Frontal cortex (tissue), 4 donors: ENCODE measurements around the gene GPX2. TPM values are rescaled to one million over a fixed set of nuclear protein-coding genes. Genes with fewer than 3 reads are reported as not detected.

Experiments
- DNase-seq, 2 donors: peaks; one replicate each; pipeline ENCODE4 v3.0.0; 2012; ENCODE audit warnings: low spot score in 2 of 2
- FAIRE-seq: peaks from 2 replicates; lab custom pipeline; 2012; peaks lifted over from hg19 to GRCh38; lab: Jason Lieb, UNC
- total RNA-seq: library from RNA; depleted of rRNA; stranded (reverse); fragments of >200 nt; gene quantifications from one replicate; pipeline ENCODE4 v1.2.3, GENCODE V29; 2014
- donor health status: control.
- donor health status: control.
- donor health status: control.

GPX2 gene
- total RNA-seq, 1 donor from 2014 or later, result not detected

DNA sequence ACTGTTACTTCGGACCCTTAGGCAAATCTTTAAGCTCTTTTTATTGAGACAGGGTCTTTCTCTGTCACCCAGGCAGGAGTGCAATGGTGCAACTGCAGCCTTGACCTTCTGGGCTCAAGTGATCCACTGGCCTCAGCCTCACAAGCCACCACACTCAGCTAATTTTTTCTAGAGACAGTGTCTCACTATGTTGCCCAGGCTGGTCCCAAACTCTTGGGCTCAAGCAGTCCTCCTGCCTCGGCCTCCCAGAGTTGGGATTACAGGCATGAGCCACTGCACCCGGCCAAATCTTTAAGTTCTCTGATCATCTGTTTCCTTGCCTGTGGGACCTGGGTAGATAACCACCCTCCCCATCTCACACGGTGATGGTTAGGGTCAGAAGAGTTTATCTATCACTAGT lies 2.3 kb upstream of the GPX2 start:
- FAIRE-seq, result no peak

GRCh38 chr14:64944041-64944440 lies 1.5 kb upstream of the GPX2 start:
- DNase-seq (no peak), FAIRE-seq (no peak)

More for the DNA sequence above, 2.3 kb upstream of the GPX2 start:
- DNase-seq, result no peak

DNA sequence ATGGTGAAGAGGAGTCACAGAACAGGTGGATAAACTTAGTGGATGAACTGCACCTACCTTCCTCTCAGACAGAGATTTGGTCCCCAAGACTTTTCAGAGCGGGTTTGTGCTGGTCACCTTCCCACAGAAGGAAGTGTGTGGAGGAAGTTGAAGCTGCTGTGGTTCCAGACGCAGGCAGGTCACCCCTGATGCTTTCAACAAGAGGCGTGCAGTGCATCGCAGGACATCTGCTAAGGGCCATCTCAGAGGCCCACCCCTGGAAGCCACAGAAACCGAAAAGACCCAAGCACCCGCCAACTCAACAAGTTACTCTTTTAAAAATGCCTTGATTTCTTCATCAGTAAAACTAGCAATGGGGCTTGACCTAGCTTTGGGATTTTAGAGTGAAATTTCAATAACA lies 1.0 kb upstream of the GPX2 start:
- FAIRE-seq (no peak), DNase-seq (no peak)

DNA sequence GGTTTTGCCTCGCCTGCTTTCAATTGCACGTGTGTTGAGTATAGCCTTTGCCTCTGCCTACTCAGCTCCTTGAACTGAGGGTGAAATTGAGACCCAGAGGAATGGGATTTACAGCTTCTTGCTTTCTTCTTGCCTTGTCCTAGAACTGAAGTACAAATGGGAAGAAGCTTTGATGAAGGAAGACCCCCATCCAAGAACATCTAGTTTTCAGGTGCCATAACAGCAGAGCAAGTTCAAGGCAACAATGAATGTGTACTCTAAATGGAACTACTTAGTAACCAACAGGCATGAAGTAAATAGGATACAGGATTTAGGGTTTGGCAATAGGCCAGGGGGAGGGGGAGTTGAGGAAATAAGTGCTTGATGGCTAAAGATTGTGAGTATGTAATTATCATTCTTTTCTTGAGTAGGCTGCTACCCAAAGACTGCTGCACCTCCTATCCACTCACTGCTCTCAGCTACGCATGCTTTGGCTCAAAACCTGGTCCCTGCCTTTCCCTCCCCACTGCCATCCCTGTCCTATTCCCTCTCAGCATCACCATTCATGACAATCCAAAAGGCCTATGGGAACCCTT lies 2.1 kb downstream of the GPX2 start:
- DNase-seq (no peak), FAIRE-seq (no peak)

DNA sequence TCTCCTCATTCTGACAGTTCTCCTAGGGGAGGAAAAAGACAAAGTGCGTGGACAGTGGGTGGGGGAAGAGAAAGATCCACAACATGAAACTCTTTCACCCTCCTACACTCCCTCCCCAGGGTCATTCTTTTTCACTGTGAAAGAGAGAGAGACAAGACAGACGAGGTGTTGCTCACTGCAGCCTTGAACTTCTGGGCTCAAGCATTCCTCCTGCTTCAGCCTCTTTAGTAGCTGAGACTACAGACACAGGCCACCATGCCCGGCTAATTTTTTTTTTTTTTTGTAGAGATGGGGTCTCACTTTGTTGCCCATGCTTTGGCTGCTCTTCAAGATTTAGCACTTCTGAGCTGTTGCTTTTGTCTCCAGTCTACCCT lies 2.7 kb downstream of the GPX2 start:
- DNase-seq (no peak), FAIRE-seq (no peak)

- no peak for FAIRE-seq
- DNase-seq, result no peak
Observed at GRCh38 chr14:64938972-64939816, 3.4 kb downstream of the GPX2 start.

- FAIRE-seq, result no peak
Observed at GRCh38 chr14:64937821-64938193, 4.7 kb downstream of the GPX2 start.

GRCh38 chr14:64937171-64937820 lies 5.2 kb downstream of the GPX2 start:
- FAIRE-seq, result no peak

More at GRCh38 chr14:64937821-64938193, 4.7 kb downstream of the GPX2 start:
- DNase-seq, result no peak

GRCh38 chr14:64935508-64935907 lies 7.0 kb downstream of the GPX2 start:
- no peak for FAIRE-seq

More at GRCh38 chr14:64937171-64937820, 5.2 kb downstream of the GPX2 start:
- DNase-seq, result no peak

GRCh38 chr14:64934338-64934929 lies 8.1 kb downstream of the GPX2 start:
- DNase-seq, result no peak
- no peak for FAIRE-seq

More at GRCh38 chr14:64935508-64935907, 7.0 kb downstream of the GPX2 start:
- no peak for DNase-seq

GRCh38 chr14:64932231-64932630 lies 10.3 kb downstream of the GPX2 start:
- no peak for DNase-seq
- FAIRE-seq, result no peak

DNA sequence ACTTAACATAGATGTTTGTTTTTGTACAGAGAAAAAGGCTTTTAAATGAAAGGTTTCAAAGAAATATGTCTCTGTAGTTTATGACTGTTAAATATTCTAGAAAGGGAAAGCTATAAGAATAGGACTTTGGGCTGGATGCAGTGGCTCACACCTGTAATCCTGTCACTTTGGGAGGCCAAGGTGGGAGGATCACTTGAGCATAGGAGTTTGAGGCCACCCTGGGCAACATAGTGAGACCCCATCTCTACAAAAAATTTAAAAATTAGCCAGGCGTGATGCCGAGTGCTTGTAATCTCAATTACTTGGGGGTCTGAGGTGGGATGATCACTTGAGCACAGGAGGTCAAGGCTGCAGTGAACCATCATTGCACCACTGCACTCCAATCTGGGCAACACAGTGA lies 11.4 kb downstream of the GPX2 start:
- FAIRE-seq (no peak), DNase-seq (no peak)

GRCh38 chr14:64930085-64930843 lies 12.3 kb downstream of the GPX2 start:
- no peak for FAIRE-seq

DNA sequence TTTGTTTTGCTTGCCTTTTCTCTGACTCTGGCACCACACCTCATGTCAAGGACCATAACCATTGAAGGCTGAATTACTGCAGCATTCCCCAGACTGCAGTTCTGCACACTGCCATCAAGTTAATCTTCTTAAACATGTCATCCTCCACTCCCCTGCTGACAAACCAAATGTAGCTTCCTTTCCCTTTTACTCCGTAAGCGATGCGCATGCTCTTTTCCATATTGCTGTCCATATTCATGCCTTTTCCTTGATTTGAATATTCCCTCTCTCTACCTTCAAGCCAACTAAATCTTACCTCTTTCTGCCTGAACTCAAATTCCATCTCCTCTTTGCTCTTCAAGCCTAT lies 13.6 kb downstream of the GPX2 start:
- FAIRE-seq (no peak), DNase-seq (no peak)

More at GRCh38 chr14:64930085-64930843, 12.3 kb downstream of the GPX2 start:
- no peak for DNase-seq

DNA sequence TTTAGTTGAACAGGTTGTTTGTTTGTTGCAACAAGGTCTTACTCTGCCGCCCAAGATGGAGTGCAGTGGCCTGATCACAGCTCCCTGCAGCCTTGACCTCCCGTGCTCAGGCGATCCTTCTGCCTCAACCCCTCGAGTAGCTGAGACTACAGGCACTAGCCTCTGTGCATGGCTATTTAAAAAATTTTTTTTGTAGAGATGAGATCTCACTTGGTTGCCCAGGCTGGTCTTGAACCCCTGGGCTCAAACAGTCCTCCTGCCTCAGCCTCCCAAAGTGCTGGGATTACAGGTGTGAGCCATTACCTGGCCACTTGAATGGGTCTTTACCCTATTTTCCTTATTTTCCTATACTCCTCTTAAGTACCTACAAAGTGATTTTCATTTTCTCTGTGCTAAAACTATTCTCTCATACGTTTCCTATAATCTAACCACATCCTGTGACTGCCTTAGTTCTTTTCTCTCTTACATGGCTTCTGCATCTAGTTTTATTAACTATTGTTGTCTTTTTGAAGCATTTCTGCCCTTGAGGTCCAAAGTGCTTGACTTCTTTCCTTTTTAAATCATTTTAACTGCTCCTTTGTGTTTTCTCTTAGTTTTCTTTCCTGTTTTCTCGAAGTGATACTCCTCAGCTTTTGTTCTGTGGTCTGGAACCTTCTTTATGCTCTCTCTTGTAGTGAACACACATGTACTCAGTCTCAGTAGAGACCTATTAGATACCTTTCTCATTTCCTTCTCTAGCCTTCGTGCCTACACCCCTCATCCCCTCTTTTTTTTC lies 14.1 kb downstream of the GPX2 start:
- FAIRE-seq (no peak), DNase-seq (no peak)

DNA sequence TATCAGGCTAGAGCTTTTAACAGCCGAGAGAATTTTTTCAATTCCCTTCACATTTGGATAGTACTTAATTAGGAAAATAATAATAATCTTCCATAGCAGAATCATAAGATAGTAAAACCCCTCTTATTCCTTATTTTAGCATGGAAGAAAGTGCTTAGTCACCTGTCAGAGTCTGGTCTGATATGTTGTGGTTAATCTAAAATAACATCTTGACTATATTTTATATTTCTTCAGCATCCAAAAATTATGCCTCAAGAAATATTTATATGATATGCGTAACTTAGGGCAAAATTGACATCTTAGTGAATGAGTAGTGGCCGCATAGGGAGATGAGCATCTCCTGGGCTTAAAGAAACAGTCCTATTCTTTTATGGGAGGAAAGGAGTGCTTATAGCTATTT lies 15.5 kb downstream of the GPX2 start:
- FAIRE-seq (no peak), DNase-seq (no peak)

DNA sequence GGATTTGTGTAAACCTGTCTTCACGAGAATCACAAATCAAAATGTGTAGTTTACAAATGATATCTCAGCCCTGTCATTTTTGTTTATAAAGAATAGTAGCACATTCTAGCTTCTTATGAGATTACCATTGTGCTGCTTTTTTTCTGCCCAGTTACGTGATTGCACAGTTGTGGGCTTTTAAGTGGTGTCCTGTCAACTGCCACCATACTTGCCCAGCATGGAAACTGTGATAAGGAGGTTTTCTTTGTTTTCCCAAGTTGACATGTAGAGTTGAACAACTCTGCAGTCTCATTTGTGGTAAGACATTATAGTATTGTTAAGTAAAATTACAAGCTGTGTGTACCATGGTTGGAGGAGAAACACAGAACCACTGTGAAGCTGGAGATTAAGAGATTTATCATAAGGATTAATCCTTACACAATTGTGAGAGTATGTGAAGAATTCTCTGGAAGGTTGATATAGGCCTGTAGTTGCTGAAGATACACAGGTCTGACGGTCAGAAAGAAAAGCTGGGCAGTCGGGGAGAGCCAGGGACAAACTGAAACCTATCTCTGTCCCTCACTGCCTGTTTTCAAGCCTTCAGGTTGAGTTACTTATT lies 16.0 kb downstream of the GPX2 start:
- FAIRE-seq, result no peak
- no peak for DNase-seq

- FAIRE-seq (no peak), DNase-seq (no peak)
Observed at GRCh38 chr14:64923015-64923414, 19.5 kb downstream of the GPX2 start.

DNA sequence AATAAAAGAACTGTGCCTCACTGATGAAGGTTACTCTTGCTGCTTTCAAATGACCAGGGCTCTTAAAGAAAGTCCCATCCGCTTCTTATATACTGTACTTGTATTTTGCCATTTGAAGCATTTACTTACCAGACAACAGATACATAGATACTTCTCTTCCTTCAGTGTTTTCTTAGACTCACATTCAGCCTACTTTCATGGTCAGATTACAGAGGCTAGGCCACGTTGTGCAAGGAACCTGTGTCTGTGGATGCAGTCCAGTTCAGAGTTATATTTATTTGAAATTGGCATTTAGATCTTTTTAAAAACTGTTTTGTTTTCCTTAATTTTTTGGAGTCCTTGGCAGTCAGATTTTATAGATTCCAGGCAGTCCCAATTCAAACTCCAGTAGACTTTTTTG lies 22.1 kb downstream of the GPX2 start:
- no peak for DNase-seq
- no peak for FAIRE-seq
